Ovary (tissue), 9 donors: ENCODE data around the gene EAF1. TPM values are rescaled to one million over a fixed set of nuclear protein-coding genes. Genes with fewer than 3 reads are reported as not detected.

Experiments used
- DNase-seq, 5 donors: peaks; one replicate each; pipeline ENCODE4 v3.0.0-alpha.2; 2019 to 2020
- H3K27ac ChIP-seq, 2 donors: fragments of 200-600 bp; one replicate each; pipeline versions ENCODE4 v1.5.1 to v1.8.0; 2019 to 2022
- H3K27me3 ChIP-seq: fragments of 200-600 bp; one replicate; pipeline ENCODE4 v1.8.0; 2022
- H3K36me3 ChIP-seq: fragments of 200-600 bp; sonication (generic); one replicate; pipeline ENCODE4 v1.5.1; 2019
- H3K4me1 ChIP-seq: one replicate; pipeline ENCODE4 v1.8.1; 2013; ENCODE audit warnings: mild to moderate bottlenecking, moderate library complexity; ENCODE audit not compliant: insufficient read depth
- H3K4me3 ChIP-seq: fragments of 200-600 bp; sonication (generic); one replicate; pipeline ENCODE4 v1.5.1; 2017
- H3K9me3 ChIP-seq, 2 donors: fragments of 200-600 bp in 1 of 2; sonication (generic) in 1 of 2; one replicate each; pipeline versions ENCODE4 v1.5.1 to v1.8.1; 2013 to 2019; ENCODE audit warnings: mild to moderate bottlenecking in 1 of 2, moderate library complexity in 1 of 2
- EP300 ChIP-seq: sonication (generic); formaldehyde crosslinking; IDR thresholded peaks from one replicate; pipeline ENCODE4 v1.6.1; 2017; ENCODE audit warnings: antibody characterized with exemption
- POLR2A ChIP-seq: fragments of 450-650 bp; IDR thresholded peaks from one replicate; pipeline ENCODE4 v1.6.1; 2017; ENCODE audit warnings: antibody characterized with exemption, mild to moderate bottlenecking, moderate library complexity
- WGBS, 3 donors: extraction: QIAGEN DNeasy Blood & Tissue Kit in 1 of 3; methylation state at CpG; one replicate each; pipeline versions ENCODE4 v1.1.5 to v1.1.7; 2013 to 2017; 5-methylcytosine and 5-hydroxymethylcytosine counted together
- intact Hi-C, 4 donors: fragments of 100-400 bp; cut with DNase I; formaldehyde crosslinking; loops; one replicate each; pipeline versions ENCODE4 v1.11.0 to v1.15.1; 2022 to 2023
- polyA plus RNA-seq, 2 donors: library from polyadenylated mRNA; stranded (reverse); fragments of 200-250 nt in 1 of 2; fragments of 350-450 nt in 1 of 2; fragmentation: Illumina TruSeq in 1 of 2; extraction: RNeasy Lipid Tissue Mini Kit (QIAGEN cat#74804) in 1 of 2; gene quantifications; one replicate each; pipeline ENCODE4 v1.2.3, GENCODE V29; 2013 to 2014
- total RNA-seq, 7 donors: library from RNA; depleted of rRNA in 2 of 7; stranded (reverse); fragments of >200 nt in 2 of 7; fragmentation: NEBNext Ultra II Directional in 3 of 7; extraction: Animal tissue kit (Norgen Biotek cat#: 25700) in 3 of 7; gene quantifications; one replicate each; pipeline versions ENCODE4 v1.1.0 to v1.2.4, GENCODE V29; 2016 to 2023
- TF ChIP-seq, protein P1 (sequence below), 3 donors: fragments of 450-650 bp in 2 of 3; fragments of 200-600 bp in 1 of 3; IDR thresholded peaks; one replicate each; pipeline versions ENCODE4 v1.5.1 to v1.8.0; 2016 to 2022; ENCODE audit warnings: antibody characterized with exemption in 3 of 3, mild to moderate bottlenecking in 1 of 3
- donor health status: DM: no; HTN: no; CAD: no; lungs with moderate emphysema.
- donor health status: DM: no; HTN: no; CAD: no.
- donor health status: Bipolar disorder and iron deficiency.
- donor health status: DM: yes; HTN: yes; CAD: no.
- donor health status: DM: no; HTN: no; CAD: no.
- donor health status: DM: yes; HTN: yes; CAD: no.

The EAF1 gene
- total and polyA plus RNA-seq, 9 donors: 5.4 to 16.0 (median 11.9) TPM

DNA sequence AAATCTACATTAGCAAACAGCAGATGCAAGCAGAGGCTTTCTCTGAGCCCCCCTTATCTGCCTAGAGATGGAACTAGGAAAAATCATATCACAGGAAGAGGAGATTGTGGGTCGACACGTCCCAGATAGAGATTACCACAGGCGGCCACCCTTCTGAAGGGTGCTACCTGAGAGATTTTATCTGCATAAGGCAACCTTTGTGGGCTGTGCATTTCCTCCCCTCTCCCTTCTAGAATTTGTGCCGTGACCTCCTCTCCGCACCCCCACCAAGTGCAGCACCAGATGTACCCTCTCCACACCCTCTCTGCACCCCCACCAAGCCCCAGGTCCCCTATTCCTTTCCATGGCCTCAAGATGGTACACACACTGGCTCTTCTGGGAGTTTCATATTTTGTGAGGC, 27.4 kb upstream of the EAF1 start:
- no peaks in the 10 kb centered on the region for H3K27me3 ChIP-seq
- WGBS, 3 donors: 64 to 79% (median 70%) methylated on average over 5 of the region's 5 CpGs
- H3K9me3 ChIP-seq: no peaks in the 10 kb centered on the region
- no peak overlapping the region for H3K4me3 ChIP-seq
- H3K4me1 ChIP-seq: no peaks in the 10 kb centered on the region
- H3K36me3 ChIP-seq: no peaks in the 10 kb centered on the region
- no peak overlapping the region for H3K27ac ChIP-seq
- TF ChIP-seq, protein P1, sequence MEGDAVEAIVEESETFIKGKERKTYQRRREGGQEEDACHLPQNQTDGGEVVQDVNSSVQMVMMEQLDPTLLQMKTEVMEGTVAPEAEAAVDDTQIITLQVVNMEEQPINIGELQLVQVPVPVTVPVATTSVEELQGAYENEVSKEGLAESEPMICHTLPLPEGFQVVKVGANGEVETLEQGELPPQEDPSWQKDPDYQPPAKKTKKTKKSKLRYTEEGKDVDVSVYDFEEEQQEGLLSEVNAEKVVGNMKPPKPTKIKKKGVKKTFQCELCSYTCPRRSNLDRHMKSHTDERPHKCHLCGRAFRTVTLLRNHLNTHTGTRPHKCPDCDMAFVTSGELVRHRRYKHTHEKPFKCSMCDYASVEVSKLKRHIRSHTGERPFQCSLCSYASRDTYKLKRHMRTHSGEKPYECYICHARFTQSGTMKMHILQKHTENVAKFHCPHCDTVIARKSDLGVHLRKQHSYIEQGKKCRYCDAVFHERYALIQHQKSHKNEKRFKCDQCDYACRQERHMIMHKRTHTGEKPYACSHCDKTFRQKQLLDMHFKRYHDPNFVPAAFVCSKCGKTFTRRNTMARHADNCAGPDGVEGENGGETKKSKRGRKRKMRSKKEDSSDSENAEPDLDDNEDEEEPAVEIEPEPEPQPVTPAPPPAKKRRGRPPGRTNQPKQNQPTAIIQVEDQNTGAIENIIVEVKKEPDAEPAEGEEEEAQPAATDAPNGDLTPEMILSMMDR (IDR thresholded peaks at IDR 0.05): no peak
- TF ChIP-seq EP300 (no peak), POLR2A (no peak)
- intact Hi-C loops: loop anchor here in 1 of 4 donors (10.0 kb wide), 1 partner anchor 195 kb away; the partner anchor contains the start of gene CAPN7
- DNase-seq: no peak

DNA sequence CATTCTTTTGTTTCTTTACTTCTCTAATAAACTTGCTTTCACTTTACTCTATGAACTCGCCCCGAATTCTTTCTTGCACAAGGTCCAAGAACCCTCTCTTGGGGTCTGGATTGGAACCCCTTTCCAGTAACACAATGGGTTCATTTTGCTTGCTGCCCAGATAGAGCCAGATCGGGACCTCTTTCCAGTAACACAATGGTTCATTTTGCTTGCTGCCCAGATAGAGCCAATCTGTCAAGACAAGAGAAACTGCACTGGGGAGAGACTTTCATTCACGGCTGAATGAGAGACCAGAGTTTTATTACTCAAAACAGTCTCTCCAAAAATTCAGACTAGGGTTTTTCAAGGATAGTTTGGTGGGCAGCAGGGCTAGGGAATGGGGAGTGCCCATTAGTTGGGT, 25.5 kb upstream of the EAF1 start:
- no peaks in the 10 kb centered on the region for H3K4me1 ChIP-seq
- TF ChIP-seq POLR2A: no peak
- TF ChIP-seq, protein P1 (IDR thresholded peaks at IDR 0.05): no peak
- no peak for TF ChIP-seq EP300
- no peak overlapping the region for H3K27ac ChIP-seq
- no peaks in the 10 kb centered on the region for H3K36me3 ChIP-seq
- H3K9me3 ChIP-seq: no peaks in the 10 kb centered on the region
- intact Hi-C loops: loop anchor here in 1 of 4 donors (10.0 kb wide), 1 partner anchor 197 kb away; the partner anchor contains the start of gene CAPN7
- H3K27me3 ChIP-seq: no peaks in the 10 kb centered on the region
- no peak overlapping the region for H3K4me3 ChIP-seq
- DNase-seq: no peak
- 80 to 88% (median 82%) methylated on average over 4 of the region's 4 CpGs for WGBS, 3 donors

DNA sequence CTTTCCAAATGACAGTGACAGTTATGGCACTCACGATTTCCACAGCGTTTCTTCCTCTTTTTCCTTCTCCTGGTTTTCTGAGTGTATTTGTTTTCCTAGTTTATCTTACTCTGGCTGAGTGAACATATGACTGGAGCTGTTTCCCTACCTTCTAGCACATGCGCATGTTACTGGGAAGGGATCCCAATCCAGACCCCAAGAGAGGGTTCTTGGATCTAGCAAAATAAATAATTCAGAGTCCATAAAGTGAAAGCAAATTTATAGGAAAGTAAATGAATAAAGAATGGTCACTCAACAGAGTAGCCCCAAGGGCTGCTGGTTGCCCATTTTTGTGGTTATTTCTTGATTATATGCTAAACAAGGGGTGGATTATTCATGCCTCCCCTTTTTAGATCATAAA, 23.9 kb upstream of the EAF1 start:
- TF ChIP-seq, protein P1 (IDR thresholded peaks at IDR 0.05): no peak
- TF ChIP-seq EP300 (no peak), POLR2A (no peak)
- WGBS, 3 donors: 47 to 69% (median 61%) methylated on average over 3 of the region's 3 CpGs
- Histone ChIP-seq H3K4me3 (no peak overlapping the region), H3K36me3 (no peaks in the 10 kb centered on the region), H3K27ac (no peak overlapping the region), H3K9me3 (no peaks in the 10 kb centered on the region), H3K27me3 (no peaks in the 10 kb centered on the region), H3K4me1 (no peaks in the 10 kb centered on the region)
- intact Hi-C loops: loop anchor here in 1 of 4 donors (10.0 kb wide), 1 partner anchor 199 kb away; the partner anchor contains the start of gene CAPN7
- DNase-seq: no peak

DNA sequence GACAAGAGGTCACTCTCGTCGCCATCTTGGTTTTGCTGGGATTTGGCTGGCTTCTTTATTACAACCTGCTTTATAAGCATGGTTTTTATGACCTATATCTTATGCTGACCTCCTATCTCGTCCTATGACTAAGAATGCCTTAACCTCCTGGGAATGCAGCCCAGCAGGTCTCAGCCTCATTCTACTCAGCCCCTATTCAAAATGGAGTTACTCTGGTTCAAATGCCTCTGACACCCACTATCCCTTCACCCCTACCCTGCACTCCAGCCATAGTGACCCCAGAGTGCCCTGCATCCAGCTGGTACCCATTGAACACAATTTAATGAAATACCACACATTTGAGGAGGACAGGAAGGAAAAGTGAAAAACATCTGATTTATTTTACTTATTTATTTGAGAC, 23.4 kb upstream of the EAF1 start:
- intact Hi-C loops: loop anchor here in 1 of 4 donors (10.0 kb wide), 1 partner anchor 199 kb away; the partner anchor contains the start of gene CAPN7
- H3K27ac ChIP-seq: no peak overlapping the region
- H3K9me3 ChIP-seq: no peaks in the 10 kb centered on the region
- no peak overlapping the region for H3K4me3 ChIP-seq
- no peak for TF ChIP-seq EP300
- TF ChIP-seq, protein P1 (IDR thresholded peaks at IDR 0.05): no peak
- no peak for TF ChIP-seq POLR2A
- no peak for DNase-seq
- no peaks in the 10 kb centered on the region for H3K27me3 ChIP-seq
- no peaks in the 10 kb centered on the region for H3K4me1 ChIP-seq
- 85 to 90% (median 86%) methylated on average over 3 of the region's 3 CpGs for WGBS, 3 donors
- H3K36me3 ChIP-seq: no peaks in the 10 kb centered on the region
